Pulmonary artery endothelial cell (primary cell): ENCODE results near the gene GRM5. TPM values are rescaled to one million over a fixed set of nuclear protein-coding genes. Genes with fewer than 3 reads are reported as not detected.

Experiments
- DNase-seq: peaks from one replicate; pipeline ENCODE4 v3.0.0-alpha.2; 2011; ENCODE audit warnings: low read depth, low spot score
- total RNA-seq: library from RNA; depleted of rRNA; stranded (reverse); fragments of >200 nt; gene quantifications from 2 replicates; pipeline ENCODE4 v1.2.3, GENCODE V29; 2014

Gene GRM5
- total RNA-seq, 1 donor from 2014 or later: under 0.01 TPM

GRCh38 chr11:88704485-88704884 is 361.3 kb downstream of the GRM5 start:
- no peak for DNase-seq

DNA sequence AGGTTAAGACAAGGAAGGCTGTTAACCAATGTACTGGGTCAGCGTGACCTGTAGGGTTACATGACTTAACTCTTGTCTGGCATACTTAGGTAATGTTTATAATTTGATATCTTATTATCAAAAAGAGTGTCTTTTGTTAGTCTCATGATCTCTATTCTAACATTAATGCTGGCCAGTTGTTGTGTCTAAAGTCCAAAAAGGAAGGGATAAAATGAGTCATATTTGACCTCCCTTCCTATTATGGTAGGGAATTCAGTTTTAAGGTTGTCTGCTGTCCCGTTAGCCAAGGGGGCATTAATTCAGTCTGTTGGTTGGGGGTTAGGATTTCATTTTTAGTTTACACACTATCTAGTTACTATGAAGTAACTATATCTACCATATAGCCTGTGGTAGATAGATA is 364.0 kb downstream of the GRM5 start:
- no peak for DNase-seq

DNA sequence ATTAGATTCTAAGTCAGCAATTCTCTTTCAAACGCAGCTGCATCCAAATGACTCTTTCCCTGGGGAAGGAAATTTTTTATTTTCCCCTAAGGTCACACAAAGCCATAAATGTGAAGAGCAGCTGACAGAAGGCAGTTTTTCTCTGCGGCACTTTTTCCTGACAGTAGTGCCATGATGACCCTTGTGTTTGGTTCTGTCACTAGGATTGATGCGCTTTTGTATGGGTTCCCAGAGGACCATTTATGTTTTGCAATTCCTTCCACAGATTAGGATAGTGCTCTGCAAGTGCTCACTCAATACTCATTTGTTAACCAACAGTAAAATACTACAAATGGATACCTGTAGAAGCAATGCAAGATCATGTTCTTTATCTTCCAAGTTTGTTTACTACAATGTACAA is 368.6 kb downstream of the GRM5 start:
- no peak for DNase-seq

GRCh38 chr11:88695689-88696414 is 369.9 kb downstream of the GRM5 start:
- no peak for DNase-seq

- DNase-seq: no peak
These were observed 373.3 kb downstream of the GRM5 start for GRCh38 chr11:88692306-88693086.

DNA sequence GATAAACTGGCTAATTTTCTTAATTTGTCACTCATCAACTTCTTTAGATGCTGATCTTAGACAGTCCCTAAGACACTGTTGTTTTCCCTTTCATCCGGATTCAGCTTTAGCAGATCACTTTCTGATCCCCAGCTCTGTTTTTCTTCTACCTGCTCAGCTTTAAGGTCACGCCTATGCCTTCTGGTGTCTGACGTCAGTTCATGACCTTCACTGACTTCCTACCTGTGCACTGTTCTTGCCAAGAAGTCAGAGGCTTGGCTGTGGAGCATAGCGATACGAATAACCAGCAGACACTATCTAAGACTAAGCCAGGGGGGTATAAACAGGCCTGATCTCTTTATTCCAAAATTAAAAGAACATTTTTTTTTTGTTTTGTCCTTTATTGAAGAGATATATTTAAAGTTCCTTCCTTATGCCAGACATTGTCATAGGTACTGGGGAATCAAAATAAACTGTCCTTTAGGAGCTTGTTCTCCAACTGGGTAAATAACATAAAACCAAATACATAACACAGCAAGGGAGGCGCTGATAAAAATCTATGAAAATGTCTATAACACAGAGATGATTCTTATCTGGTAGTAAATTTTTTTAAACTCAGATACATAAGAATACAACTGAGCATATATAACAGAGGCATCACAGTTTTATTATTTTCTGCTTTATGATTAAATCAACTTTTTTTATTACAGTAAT is 376.1 kb downstream of the GRM5 start:
- DNase-seq: no peak

DNA sequence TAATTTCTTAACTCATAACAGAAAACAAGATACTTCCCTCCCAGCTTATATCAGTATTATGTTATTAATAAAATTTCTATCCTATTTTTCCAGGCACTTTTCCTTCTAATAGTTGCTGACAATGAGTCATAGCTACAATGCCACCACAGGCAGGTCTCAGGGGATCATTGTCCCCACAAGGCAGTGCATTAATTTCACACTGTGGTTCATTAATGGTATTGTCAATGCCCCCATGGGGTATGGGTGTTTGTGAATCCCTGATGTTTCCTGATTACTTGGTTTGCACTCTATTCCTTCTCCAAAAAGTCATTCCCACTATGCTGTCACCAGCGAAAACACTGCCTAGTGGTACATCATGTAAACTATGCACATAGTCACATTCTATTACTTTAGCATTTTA is 382.8 kb downstream of the GRM5 start:
- no peak for DNase-seq

GRCh38 chr11:88680806-88681205 is 385.0 kb downstream of the GRM5 start:
- DNase-seq: no peak

- no peak for DNase-seq
These were observed 399.4 kb downstream of the GRM5 start for GRCh38 chr11:88666364-88666763.

DNA sequence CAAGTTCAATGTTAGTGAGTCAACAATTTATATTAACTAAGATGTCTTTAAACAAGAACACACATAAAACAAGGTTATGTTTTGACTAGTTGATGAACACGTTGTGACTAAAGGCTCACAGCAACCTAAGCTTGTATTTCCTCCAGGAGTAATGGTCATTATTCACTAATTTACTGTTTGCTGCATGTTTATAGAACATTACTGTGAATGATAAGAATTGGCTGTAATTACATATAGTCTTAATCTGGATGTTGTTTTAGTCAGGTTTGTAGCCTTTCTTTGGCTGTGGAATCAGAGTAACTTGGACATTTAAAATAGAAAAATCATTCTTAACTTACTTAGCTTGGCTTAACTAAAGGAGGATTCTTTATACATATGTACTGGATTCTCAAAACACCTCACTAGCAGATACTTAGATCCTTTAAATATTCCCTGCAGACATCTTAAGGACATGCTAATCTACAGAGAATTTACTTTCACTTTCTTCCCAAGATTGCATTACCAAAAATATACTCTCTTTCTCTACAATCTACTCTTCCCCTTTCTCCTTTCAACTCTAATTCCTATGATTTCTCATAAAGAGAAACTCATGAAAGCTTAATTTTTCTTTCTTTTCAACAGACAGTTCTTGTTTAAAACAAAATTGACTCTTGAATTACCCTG is 408.6 kb downstream of the GRM5 start:
- no peak for DNase-seq

GRCh38 chr11:88656283-88656682 is 409.5 kb downstream of the GRM5 start:
- no peak for DNase-seq

DNA sequence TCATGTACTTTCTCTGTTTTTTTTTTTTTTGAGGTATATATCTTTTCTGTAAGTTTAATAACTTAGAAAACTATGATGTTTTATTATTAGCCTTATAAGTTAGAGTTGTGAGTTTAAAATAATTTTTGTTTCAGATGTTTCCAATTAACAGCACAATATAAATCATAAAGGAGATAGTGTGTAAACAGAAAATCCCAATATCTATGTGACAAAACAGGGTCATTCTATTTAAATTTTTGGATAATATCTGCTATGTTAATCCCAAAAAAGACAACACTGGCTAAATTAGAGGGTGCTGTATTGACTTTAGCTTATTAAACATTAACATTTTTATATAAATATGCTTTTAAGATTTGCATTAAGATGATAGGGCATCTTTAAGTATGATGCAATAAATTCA is 410.1 kb downstream of the GRM5 start:
- no peak for DNase-seq

DNA sequence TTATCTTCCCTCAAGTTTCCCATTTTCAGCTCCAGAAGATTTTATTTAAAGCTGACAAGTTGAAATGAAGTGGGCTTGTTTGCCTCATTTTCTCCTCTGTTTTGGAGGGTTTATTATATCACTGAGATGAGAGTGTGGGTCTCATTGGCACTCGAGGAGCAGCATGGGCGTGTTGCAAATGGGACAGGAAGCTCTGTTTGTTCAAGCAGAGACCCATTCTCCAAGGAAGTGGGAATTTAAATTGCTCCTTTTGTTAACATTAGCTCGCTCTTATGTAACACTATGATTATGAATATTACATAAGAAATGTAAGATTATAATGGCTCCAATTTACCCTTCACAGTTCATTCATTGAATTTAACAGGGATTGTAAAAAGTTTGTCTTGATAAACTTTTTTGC is 410.6 kb downstream of the GRM5 start:
- no peak for DNase-seq

DNA sequence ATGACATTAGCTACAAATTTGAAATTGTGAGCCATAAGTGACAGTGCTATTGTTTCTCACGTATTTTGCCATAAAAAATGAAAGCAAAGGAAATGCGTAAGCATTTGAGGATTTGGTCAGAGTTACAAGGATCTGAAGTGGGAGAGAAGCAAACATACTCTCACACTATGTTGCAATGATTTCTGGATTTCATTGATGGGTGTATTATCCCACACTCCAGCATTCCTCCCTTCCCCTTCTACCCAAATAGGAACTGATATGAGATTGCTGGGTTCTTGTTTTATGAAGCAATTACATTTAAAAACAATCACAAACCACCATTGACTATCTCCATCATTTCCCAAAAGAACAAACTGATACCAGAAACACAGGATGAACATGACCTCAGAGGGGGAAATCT is 414.2 kb downstream of the GRM5 start:
- DNase-seq: no peak

GRCh38 chr11:88644724-88645123 is 421.1 kb downstream of the GRM5 start:
- DNase-seq: no peak

GRCh38 chr11:88632163-88632562 is 433.6 kb downstream of the GRM5 start:
- no peak for DNase-seq

DNA sequence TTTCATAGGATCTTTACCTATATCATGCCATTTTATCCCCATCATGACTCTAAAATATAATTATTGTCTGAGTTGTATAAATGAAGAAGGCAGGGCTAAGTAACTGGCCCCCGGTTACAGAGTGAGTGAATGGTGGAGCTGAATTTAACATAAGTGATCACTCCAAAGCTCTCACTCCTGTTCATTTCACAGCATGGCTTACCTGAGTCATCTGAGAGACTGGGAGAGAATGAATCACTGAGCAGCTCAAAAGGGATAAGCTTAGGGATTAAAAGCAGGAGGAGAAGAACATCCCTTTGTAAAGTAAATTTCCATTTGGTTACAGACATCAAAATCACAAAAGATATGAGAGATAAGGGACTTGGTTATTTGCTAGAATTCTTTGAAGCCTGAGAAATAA is 434.3 kb downstream of the GRM5 start:
- DNase-seq: no peak

GRCh38 chr11:88629496-88629895 is 436.3 kb downstream of the GRM5 start:
- DNase-seq: no peak

- DNase-seq: no peak
These were observed 439.6 kb downstream of the GRM5 start for GRCh38 chr11:88626216-88626615.

DNA sequence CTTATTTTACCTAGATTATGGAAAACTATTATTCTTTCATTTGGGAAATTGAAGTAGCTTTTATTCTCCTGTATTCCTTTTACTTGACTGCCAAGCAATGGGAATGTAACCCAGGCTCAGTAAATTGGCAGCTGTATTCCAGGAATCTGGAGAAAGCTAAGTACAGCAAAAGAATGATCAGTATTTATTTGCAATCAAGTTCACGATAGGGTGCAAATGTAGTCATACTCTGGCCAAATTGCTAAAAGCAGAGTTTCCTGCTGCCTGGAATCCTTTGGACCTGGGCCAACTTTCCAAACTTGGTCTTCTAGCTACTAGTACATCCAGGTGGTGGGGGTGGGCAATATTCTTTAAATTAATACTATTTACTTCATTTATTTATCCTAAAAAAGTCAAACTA is 442.3 kb downstream of the GRM5 start:
- no peak for DNase-seq

- no peak for DNase-seq
These were observed 445.1 kb downstream of the GRM5 start for GRCh38 chr11:88620568-88621130.
